K562 (cell line): Measurements from ENCODE around the gene PNMA8B. TPM values are rescaled to one million over a fixed set of nuclear protein-coding genes. Genes with fewer than 3 reads are reported as not detected.

Experiments
- ATAC-seq: fragments of 200-7000 bp; cut with Tn5 transposase; 3 replicates; pipeline ENCODE4 v1.9.1; 2020; ENCODE audit warnings: moderate library complexity
- BruUV-seq: library from RNA; stranded (reverse); fragments of 400-500 nt; replicated peaks from 2 replicates; lab custom pipeline; 2021; lab: Mats Ljungman, UMichigan
- CTCF ChIA-PET: fragments of 300-600 bp; formaldehyde crosslinking; extraction: SDS; loops from one replicate; lab custom pipeline; 2021; ENCODE audit warnings: low intra/inter-chr PET ratio; lab: Yijun Ruan, JAX
- POLR2A ChIA-PET: fragments of 300-600, 350-650 bp; sonication (Branson Sonifier 250); formaldehyde crosslinking; extraction: SDS; loops from one replicate; lab custom pipeline; 2021; ENCODE audit warnings: antibody characterized with exemption, inconsistent platforms; lab: Yijun Ruan, JAX
- DNase-seq, 4 experiments: peaks; one replicate each; pipeline versions ENCODE4 v3.0.0 to v3.0.0-alpha.2; 2011 to 2018; ENCODE audit warnings: low spot score in 3 of 4, mixed read lengths in 3 of 4; ENCODE audit errors: extremely low read depth in 1 of 4
- FAIRE-seq: peaks from 2 replicates; lab custom pipeline; 2011; peaks lifted over from hg19 to GRCh38; lab: Jason Lieb, UNC
- H2AFZ ChIP-seq: 2 replicates; pipeline ENCODE4 v1.6.0; 2011; ENCODE audit warnings: low read depth, low read length, control low read depth, inconsistent platforms
- H3K27ac ChIP-seq: fragments of 200-600 bp; 3 replicates; pipeline ENCODE4 v1.8.0; 2011; ENCODE audit warnings: low read depth, mild to moderate bottlenecking, control low read depth, inconsistent platforms, low read length, moderate library complexity, mixed read lengths; ENCODE audit errors: extremely low read depth
- H3K27me3 ChIP-seq, 2 experiments: fragments of 300-600 bp in 1 of 2; 2 replicates in 1 of 2; 3 replicates in 1 of 2; pipeline versions ENCODE4 v1.6.0 to v1.8.0; 2011; ENCODE audit warnings: inconsistent platforms in 2 of 2, low read length in 2 of 2, mild to moderate bottlenecking in 1 of 2, mixed read lengths in 1 of 2, moderate library complexity in 1 of 2; ENCODE audit not compliant: control insufficient read depth in 2 of 2, insufficient read depth in 2 of 2
- H3K36me3 ChIP-seq: fragments of 300-600 bp; 3 replicates; pipeline ENCODE4 v1.8.0; 2011; ENCODE audit warnings: mild to moderate bottlenecking, low read length, inconsistent platforms; ENCODE audit not compliant: control insufficient read depth, insufficient read depth
- H3K4me1 ChIP-seq, 2 experiments: fragments of 200-600 bp in 1 of 2; replicated peaks in 1 of 2; 2 replicates in 1 of 2; 3 replicates in 1 of 2; pipeline versions ENCODE4 v1.5.1 to v1.8.0; 2011; ENCODE audit warnings: inconsistent platforms in 2 of 2, low read length in 2 of 2, mild to moderate bottlenecking in 1 of 2, mixed read lengths in 1 of 2, moderate library complexity in 1 of 2; ENCODE audit not compliant: control insufficient read depth in 2 of 2, insufficient read depth in 2 of 2
- H3K4me2 ChIP-seq: 2 replicates; pipeline ENCODE4 v1.6.1; 2011; ENCODE audit warnings: low read length, control low read depth, inconsistent platforms, mixed read lengths; ENCODE audit not compliant: insufficient read depth
- H3K4me3 ChIP-seq: fragments of 200-600 bp; sonication (generic), shearing (Covaris generic); 2 replicates; pipeline ENCODE4 v1.5.1; 2016; ENCODE audit warnings: control low read depth, inconsistent platforms
- H3K79me2 ChIP-seq: fragments of 200-600 bp; 3 replicates; pipeline ENCODE4 v1.8.0; 2011; ENCODE audit warnings: low read length, inconsistent platforms; ENCODE audit not compliant: control insufficient read depth, insufficient read depth
- H3K9ac ChIP-seq, 2 experiments: 2 replicates each; pipeline versions ENCODE4 v1.6.0 to v1.6.1; 2011; ENCODE audit warnings: low read depth in 2 of 2, low read length in 2 of 2, control low read depth in 1 of 2, inconsistent platforms in 1 of 2, mild to moderate bottlenecking in 1 of 2, mixed read lengths in 1 of 2; ENCODE audit not compliant: insufficient read depth in 1 of 2
- H3K9me1 ChIP-seq: one replicate; pipeline ENCODE4 v1.6.0; 2011; ENCODE audit warnings: inconsistent platforms, mild to moderate bottlenecking, low read length, moderate library complexity; ENCODE audit not compliant: control insufficient read depth, insufficient read depth
- H3K9me3 ChIP-seq: replicated peaks from 2 replicates; pipeline ENCODE4 v1.5.1; 2011; ENCODE audit warnings: low read depth, low read length, inconsistent platforms; ENCODE audit not compliant: control insufficient read depth, insufficient read depth
- H4K20me1 ChIP-seq: replicated peaks from 2 replicates; pipeline ENCODE4 v1.6.1; 2011; ENCODE audit warnings: low read length, inconsistent platforms, mixed read lengths; ENCODE audit not compliant: control insufficient read depth, insufficient read depth
- CBFB ChIP-seq: sonication (generic); formaldehyde crosslinking; IDR thresholded peaks from 2 replicates; pipeline ENCODE4 v1.4.0; 2020; ENCODE audit warnings: mild to moderate bottlenecking, missing genetic modification reagents
- CREBBP ChIP-seq: IDR thresholded peaks from one replicate; pipeline ENCODE4 v1.6.1; 2012; ENCODE audit warnings: low read depth, mild to moderate bottlenecking, control low read depth, inconsistent platforms, low read length
- MTF1 ChIP-seq: fragments of 250-450 bp; sonication (Bioruptor Pico); IDR thresholded peaks from 2 replicates; pipeline ENCODE4 v1.9.0; 2021; ENCODE audit warnings: moderate library complexity, mild to moderate bottlenecking, inconsistent platforms, borderline replicate concordance
- NCOA2 ChIP-seq, 2 experiments: fragments of 450-650 bp; IDR thresholded peaks; 2 replicates each; pipeline ENCODE4 v1.6.1; 2018; ENCODE audit warnings: mild to moderate bottlenecking in 2 of 2, moderate library complexity in 1 of 2; ENCODE audit not compliant: partially characterized antibody in 2 of 2
- NFYB ChIP-seq: IDR thresholded peaks from 2 replicates; pipeline ENCODE4 v1.6.1; 2011; ENCODE audit warnings: mild to moderate bottlenecking, moderate library complexity; ENCODE audit not compliant: insufficient read length; ENCODE audit errors: extremely low read depth
- PPARD ChIP-seq: fragments of 250-450 bp; sonication (Bioruptor Pico); IDR thresholded peaks from 2 replicates; pipeline ENCODE4 v1.8.0; 2022; ENCODE audit warnings: inconsistent platforms, mild to moderate bottlenecking, moderate library complexity
- SMAD1 ChIP-seq: fragments of 150-350 bp; IDR thresholded peaks from 2 replicates; pipeline ENCODE4 v1.6.1; 2014; ENCODE audit warnings: low read length, low read depth; ENCODE audit not compliant: partially characterized antibody
- SMAD2 ChIP-seq: fragments of 150-350 bp; IDR thresholded peaks from 2 replicates; pipeline ENCODE4 v1.6.1; 2014; ENCODE audit warnings: low read depth, mild to moderate bottlenecking, low read length
- SPI1 ChIP-seq: IDR thresholded peaks from 2 replicates; pipeline ENCODE4 v1.6.1; 2011; ENCODE audit warnings: low read depth, low read length, control low read depth, borderline replicate concordance
- ZFP36 ChIP-seq: fragments of 150-350 bp; IDR thresholded peaks from 2 replicates; pipeline ENCODE4 v1.6.1; 2018; ENCODE audit warnings: low read length, low read depth; ENCODE audit not compliant: partially characterized antibody
- ZNF224 ChIP-seq: sonication (generic); formaldehyde crosslinking; IDR thresholded peaks from 2 replicates; pipeline ENCODE4 v1.8.0; 2022; ENCODE audit warnings: mild to moderate bottlenecking, missing genetic modification reagents
- WGBS: fragments of 100-300 bp; shearing (Covaris generic); methylation state at CpG from one replicate; pipeline ENCODE4 v1.1.6; 2016; ENCODE audit warnings: low coverage, mixed read lengths; ENCODE audit not compliant: insufficient coverage; ENCODE audit errors: missing lambda C conversion rate; 5-methylcytosine and 5-hydroxymethylcytosine counted together
- in situ Hi-C: fragments of 300-500 bp; cut with MboI; formaldehyde crosslinking; loops from 4 replicates; pipeline ENCODE4 v1.15.0; 2018; ENCODE audit warnings: inconsistent platforms, mixed read lengths
- intact Hi-C: fragments of 100-400 bp; cut with micrococcal nuclease; formaldehyde crosslinking; loops from 2 replicates; pipeline ENCODE4 v1.14.2; 2022
- polyA plus RNA-seq, 8 experiments: library from polyadenylated mRNA; depleted of rRNA in 4 of 8; stranded (reverse) in 5 of 8; unstranded in 3 of 8; fragments of >200 nt; fragmentation: Nextera tagmentation in 2 of 8; fragmentation: Illumina TruSeq in 1 of 8; extraction: Ambion mirVana in 2 of 8; extraction: Trizol in 1 of 8; gene quantifications; 2 replicates each; pipeline versions ENCODE4 v1.2.1 to v1.2.3, GENCODE V29; 2011 to 2014; ENCODE audit warnings: inconsistent platforms in 1 of 8, missing spikeins in 1 of 8
- total RNA-seq, 7 experiments: library from RNA; depleted of rRNA in 6 of 7; stranded (reverse); fragments of >200 nt in 6 of 7; fragmentation: Illumina TruSeq in 2 of 7; extraction: Trizol in 2 of 7; gene quantifications; 2 replicates each; pipeline versions ENCODE4 v1.2.1 to v1.2.3, GENCODE V29; 2011 to 2021; ENCODE audit warnings: low replicate concordance in 1 of 7
- TF ChIP-seq, protein P1 (sequence below): fragments of 250-450 bp; sonication (Bioruptor Pico); IDR thresholded peaks from 2 replicates; pipeline ENCODE4 v1.4.0; 2020; ENCODE audit warnings: mild to moderate bottlenecking
- TF ChIP-seq, protein P2 (sequence below): fragments of 450-650 bp; IDR thresholded peaks from 2 replicates; pipeline ENCODE4 v1.6.1; 2016; ENCODE audit warnings: borderline replicate concordance

PNMA8B gene
- total and polyA plus RNA-seq, 9 of the 15 experiments (the other 6 are each of a cell fraction or from before 2014, with no cell fraction given): not detected

DNA sequence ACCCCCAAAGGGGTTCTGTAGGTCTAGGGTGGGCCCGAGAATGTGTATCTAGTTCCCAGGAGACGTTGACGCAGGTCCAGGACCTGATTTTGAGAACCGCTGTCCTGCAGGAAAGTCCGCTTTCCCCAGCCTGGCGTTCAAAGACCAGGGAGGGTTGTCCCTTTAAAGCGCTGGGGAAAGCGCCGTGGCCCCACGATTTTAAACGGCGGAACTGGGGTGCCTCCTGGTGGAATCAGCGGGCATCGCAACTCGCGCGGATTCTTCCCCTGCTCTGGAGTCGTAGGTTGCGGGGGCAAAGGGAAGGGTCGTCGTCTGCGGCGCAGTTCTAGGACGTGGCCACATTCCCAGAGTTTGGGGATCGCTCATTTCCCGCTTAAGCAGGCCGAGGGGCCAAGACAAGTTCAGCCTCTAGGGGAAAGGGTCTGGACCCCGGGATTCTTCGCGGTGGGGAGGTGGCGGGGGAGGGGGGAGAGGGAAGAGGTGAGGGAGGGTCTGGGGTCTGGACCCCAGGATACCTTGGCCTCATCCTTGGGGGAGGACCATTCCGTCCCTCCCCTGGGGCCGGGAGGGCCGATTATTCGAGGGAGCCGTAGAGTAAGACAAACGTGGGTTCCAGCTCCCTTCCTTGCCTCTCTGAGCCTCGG, 7.7 kb downstream of the PNMA8B start (continued):
- TF ChIP-seq, protein P1, sequence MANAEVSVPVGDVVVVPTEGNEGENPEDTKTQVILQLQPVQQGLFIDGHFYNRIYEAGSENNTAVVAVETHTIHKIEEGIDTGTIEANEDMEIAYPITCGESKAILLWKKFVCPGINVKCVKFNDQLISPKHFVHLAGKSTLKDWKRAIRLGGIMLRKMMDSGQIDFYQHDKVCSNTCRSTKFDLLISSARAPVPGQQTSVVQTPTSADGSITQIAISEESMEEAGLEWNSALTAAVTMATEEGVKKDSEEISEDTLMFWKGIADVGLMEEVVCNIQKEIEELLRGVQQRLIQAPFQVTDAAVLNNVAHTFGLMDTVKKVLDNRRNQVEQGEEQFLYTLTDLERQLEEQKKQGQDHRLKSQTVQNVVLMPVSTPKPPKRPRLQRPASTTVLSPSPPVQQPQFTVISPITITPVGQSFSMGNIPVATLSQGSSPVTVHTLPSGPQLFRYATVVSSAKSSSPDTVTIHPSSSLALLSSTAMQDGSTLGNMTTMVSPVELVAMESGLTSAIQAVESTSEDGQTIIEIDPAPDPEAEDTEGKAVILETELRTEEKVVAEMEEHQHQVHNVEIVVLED (CRISPR knock-in tag): no peak
- TF ChIP-seq SMAD2: no peak
- TF ChIP-seq CREBBP: no peak
- no peak for TF ChIP-seq SMAD1
- TF ChIP-seq ZNF224 (CRISPR knock-in tag): no peak
- no peak for TF ChIP-seq NFYB
- 0 out of 2 replicates have a peak, but pooled peaks have one; percentile 23 for TF ChIP-seq SPI1

DNA sequence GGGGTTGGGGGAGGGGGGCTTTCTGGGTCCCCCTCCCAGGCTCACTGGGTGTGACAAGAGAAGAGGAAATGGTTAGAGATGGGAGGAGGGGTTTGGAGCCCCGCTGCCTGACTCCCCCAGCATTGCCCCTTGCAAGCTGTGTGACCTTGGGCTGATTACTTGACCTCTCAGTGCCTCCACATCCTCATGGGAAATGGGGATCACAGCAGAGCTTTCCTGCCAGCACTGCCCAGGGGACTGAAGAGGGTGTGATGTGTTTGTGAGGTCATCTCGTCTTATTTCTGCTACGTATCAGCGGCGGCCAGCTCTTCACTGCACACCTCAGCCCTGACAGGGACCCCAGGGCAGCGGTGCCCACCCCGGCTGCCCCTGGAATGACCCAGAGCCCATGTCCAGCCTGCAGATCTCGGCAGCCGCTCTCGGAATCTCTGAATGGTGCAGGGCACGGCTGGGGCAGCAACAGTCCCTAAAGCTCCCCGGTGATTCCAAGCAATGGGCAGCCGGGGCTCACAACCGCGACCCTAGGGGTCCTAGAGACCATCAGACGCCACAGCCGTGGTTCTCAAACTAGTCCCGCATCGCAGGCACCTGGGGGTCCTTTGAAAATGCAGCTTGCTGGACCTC, 8.4 kb downstream of the PNMA8B start:
- H3K4me2 ChIP-seq: no peak overlapping the region
- peak overlapping the region in 1 of 2 experiments; percentile 61; a peak in 1 of 4 replicates for H3K9ac ChIP-seq
- no peak for FAIRE-seq

More for the DNA sequence above, 8.4 kb downstream of the PNMA8B start:
- Histone ChIP-seq H2AFZ (0 out of 2 replicates have a peak overlapping the region, but pooled peaks have one; percentile 31), H4K20me1 (peaks cover 18% of the 10 kb centered on the region; the same call in 1 of the 2 replicates), H3K4me3 (no peak overlapping the region), H3K9me1 (no peaks in the 10 kb centered on the region), H3K27ac (no peak overlapping the region), H3K79me2 (no peaks in the 10 kb centered on the region), H3K4me1 (peaks cover 0 to 21% of the 10 kb centered on the region in 2 experiments; a peak in 4 of 5 replicates), H3K27me3 (peaks cover 46 to 80% of the 10 kb centered on the region in 2 experiments), H3K36me3 (no peaks in the 10 kb centered on the region), H3K9me3 (no peaks in the 10 kb centered on the region; the same call in 1 of the 2 replicates)
- BruUV-seq: no TSS peak
- TF ChIP-seq CBFB (CRISPR knock-in tag) (no peak), MTF1 (CRISPR knock-in tag) (no peak), NCOA2 (IDR thresholded peaks at IDR 0.05; ENCODE audit: partially characterized antibody in 2 of 2) (no peak), ZFP36 (peak; percentile 15), PPARD (CRISPR knock-in tag) (no peak)
- TF ChIP-seq, protein P2, sequence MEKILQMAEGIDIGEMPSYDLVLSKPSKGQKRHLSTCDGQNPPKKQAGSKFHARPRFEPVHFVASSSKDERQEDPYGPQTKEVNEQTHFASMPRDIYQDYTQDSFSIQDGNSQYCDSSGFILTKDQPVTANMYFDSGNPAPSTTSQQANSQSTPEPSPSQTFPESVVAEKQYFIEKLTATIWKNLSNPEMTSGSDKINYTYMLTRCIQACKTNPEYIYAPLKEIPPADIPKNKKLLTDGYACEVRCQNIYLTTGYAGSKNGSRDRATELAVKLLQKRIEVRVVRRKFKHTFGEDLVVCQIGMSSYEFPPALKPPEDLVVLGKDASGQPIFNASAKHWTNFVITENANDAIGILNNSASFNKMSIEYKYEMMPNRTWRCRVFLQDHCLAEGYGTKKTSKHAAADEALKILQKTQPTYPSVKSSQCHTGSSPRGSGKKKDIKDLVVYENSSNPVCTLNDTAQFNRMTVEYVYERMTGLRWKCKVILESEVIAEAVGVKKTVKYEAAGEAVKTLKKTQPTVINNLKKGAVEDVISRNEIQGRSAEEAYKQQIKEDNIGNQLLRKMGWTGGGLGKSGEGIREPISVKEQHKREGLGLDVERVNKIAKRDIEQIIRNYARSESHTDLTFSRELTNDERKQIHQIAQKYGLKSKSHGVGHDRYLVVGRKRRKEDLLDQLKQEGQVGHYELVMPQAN: no peak
- 19% methylated on average over 15 of the region's 19 CpGs for WGBS
- intact Hi-C loops (loop anchor here (1.0 to 2.0 kb wide), 2 partner anchors 92 to 206 kb away; no protein-coding TSS in a partner anchor), in situ Hi-C loops (loop anchor here (5.0 kb wide), 1 partner anchor 90 kb away; no protein-coding TSS in a partner anchor)
- DNase-seq: no peak
- ChIA-PET CTCF (interaction anchor here (0.6 to 7.8 kb wide), 10 partner anchors 25 to 409 kb away, joined by 3 to 325 read pairs (median 4); no protein-coding TSS in a partner anchor), POLR2A (no interaction called here)
- ATAC-seq: no peak
